Testis (tissue), 2 donors: ENCODE measurements around the gene C6orf120.

Source experiments
- CTCF ChIP-seq, 3 experiments: fragments of 450-650 bp in 2 of 3; fragments of 200-600 bp in 1 of 3; sonication (generic) in 1 of 3; IDR thresholded peaks; one replicate each; pipeline ENCODE4 v1.5.1; 2016 to 2019; ENCODE audit warnings: antibody characterized with exemption in 3 of 3, mild to moderate bottlenecking in 2 of 3, moderate library complexity in 1 of 3
- POLR2A ChIP-seq: fragments of 450-650 bp; IDR thresholded peaks from one replicate; pipeline ENCODE4 v1.6.1; 2017; ENCODE audit warnings: antibody characterized with exemption, mild to moderate bottlenecking, moderate library complexity

GRCh38 chr6:169663468-169663867 is 38.5 kb upstream of the C6orf120 start:
- TF ChIP-seq CTCF (IDR thresholded peaks at IDR 0.05) = no peak
- TF ChIP-seq POLR2A = no peak
